ENCODE data around the gene DGUOK.
"Not testable (repeated sequence)": the region's sequence is repeated elsewhere in the genome, so short reads cannot be mapped to it uniquely, and the experiment has no call there.

DGUOK gene

DNA sequence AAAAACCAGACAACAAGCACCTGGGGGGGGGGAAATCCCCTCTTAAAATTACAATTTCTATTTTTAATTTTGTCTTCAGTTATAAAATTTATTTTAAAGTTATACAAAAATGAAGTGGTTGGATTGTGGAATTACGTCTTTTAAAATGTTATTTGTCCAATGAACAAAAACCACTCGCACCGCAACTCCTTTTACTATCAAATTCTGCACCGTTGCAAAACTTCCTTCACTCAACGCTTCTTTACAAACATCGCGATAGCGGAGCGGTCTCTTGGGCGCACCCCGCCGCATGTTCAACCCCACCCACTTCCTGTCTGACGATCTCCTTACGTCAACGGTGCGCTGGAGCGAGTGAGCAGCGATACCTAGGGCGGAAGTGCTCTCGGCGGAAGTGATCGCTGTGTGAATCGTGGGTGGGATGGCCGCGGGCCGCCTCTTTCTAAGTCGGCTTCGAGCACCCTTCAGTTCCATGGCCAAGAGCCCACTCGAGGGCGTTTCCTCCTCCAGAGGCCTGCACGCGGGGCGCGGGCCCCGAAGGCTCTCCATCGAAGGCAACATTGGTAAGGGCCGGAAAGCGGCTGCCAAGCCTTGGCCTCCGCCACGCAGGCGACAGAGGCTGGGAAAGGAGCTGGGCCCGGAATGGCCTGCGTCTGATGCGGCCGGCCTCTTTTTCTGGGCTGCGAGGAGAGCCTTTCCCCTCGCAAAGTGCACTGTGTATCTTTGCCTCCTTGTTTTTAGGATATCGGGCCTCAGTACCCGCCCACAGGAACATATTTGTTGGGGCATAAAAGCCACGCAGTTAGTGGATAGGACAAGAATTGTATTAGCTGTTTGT is at the start of gene DGUOK:
DGUOK (plus strand) TSS at position 388 of the 835 bp plus-strand sequence; CDS start at position 419, 31 bp downstream.
- DNase-seq (ENCODE audit: low read depth): peak; percentile 99

DNA sequence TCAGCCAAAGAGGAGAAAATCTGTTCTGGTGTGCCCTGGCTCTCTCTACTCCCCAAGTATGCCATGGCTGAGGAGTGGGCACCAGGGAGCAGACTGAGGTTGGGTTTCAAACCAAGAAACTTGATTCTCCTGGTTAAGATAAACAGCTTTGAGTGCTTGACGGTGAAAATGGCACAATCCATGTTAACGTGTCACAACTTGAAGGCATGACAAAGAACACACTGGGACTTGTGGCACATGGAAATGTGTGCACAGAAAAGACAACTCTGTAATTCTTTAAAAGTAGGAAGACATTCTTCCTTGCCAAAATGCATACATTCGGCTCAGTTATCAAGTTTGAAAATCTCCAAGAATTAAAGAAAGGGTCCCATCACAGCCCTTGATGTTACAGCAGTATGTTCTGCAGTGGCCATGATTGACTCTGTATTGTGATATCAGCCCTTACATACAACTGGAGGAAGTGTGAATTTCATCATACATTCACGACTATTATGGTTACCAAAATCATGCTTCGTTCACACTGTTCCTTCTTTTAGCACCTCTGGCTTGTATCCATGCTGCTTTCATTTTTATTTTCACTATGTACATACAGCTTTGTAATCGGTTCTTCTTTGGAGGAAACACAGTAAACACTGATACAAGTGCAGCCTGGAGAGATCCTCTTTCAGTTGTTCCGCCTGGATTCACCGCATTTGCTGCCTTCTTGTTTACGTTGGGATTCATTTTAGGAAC is 49.4 kb upstream of the DGUOK start:
- no peak for DNase-seq (ENCODE audit: low read depth)

DNA sequence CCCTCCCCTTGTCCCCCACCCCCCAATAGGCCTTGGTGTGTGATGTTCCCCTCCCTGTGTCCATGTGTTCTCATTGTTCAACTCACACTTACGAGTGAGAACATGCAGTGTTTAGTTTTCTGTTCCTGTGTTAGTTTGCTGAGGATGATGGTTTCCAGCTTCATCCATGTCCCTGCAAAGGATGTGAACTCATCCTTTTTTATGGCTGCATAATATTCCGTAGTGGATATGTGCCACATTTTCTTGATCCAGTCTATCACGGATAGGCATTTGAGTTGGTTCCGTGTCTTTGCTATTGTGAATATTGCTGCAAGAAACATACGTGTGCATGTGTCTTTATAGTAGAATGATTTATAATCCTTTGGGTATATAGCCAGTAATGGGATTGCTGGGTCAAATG is 48.7 kb upstream of the DGUOK start:
- DNase-seq (ENCODE audit: low read depth): not testable (repeated sequence)

DNA sequence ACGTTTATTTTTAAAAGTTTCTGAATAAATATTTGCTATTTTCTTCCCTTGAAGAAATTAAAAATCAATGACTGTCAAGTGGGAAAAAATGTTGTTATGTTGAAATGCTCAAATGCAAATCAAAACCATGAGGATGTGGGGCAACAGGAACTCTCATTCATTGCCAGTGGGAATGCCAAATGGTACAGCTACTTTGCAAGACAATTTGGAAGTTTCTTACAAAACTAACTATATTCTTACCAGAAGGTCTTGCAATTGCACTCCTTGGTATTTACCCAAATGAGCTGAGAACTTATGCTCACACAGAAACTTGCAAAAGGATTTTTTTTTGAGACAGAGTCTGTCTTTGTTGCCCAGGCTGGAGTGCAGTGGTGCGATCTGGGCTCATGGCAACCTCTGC is 41.3 kb upstream of the DGUOK start:
- DNase-seq (ENCODE audit: low read depth): no peak

DNA sequence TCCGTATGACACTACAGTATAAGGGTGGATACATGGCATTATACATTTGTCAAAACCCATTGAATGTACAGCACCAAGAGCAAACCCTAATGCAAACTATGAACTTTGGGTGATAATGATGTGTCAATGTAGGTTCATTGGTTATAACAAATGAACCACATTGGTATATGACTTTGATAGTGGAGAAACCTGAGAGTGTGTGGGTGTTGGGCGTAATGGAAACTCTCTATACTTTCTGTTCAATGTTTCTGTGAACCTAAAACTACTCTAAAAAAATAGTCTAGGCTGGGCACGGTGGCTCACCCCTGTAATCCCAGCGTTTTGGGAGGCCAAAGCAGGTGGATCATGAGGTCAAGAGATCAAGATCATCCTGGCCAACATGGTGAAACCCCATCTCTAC is 40.3 kb upstream of the DGUOK start:
- DNase-seq (ENCODE audit: low read depth): no peak

DNA sequence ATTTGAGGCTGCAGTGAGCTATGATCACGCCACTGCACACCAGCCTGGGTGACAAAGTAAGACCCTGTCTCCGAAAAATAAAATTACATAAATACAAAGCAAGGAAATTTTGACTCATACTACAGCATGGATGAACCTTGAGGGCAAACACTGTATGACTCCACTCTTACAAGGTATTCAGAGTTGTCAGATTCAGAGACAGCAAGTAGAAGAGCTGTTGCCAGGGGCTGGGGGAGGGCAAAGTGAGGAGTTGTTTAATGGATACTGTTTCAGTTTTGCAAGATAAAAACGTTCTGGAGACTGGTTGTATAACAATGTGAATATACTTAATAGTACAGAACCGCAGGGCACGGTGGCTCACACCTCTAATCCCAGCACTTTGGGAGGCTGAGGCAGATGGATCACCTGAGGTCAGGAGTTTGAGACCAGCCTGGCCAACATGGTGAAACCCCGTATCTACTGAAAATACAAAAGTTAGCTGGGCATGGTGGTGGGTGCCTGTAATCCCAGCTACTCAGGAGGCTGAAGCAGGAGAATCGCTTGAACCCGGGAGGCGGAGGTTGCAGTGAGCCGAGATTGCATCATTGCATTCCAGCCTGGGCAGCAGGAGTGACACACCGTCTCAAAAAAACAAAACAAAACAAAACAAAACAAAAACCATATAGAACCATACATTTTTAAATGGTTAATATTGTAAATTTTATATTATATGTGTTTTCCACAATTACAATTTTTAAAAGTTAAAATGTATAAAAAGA is 38.9 kb upstream of the DGUOK start:
- DNase-seq (ENCODE audit: low read depth): peak; percentile 12

DNA sequence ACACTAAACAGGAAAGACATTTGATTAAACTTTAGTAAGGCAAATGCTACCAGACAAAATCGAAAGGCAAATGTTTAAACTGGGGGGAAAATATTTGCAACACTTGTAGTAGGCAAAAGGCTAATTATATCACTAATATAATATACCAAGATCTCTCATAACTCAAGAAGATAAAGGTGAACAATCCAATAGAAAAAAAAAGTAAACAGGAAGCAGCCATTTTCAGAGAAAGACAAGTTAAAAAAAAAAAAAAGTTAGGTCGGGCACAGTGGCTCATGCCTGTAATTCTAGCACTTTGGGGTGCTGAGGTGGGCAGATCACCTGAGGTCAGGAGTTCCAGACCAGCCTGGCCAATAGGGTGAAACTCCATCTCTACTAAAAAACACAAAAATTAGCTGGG is 38.3 kb upstream of the DGUOK start:
- no peak for DNase-seq (ENCODE audit: low read depth)

DNA sequence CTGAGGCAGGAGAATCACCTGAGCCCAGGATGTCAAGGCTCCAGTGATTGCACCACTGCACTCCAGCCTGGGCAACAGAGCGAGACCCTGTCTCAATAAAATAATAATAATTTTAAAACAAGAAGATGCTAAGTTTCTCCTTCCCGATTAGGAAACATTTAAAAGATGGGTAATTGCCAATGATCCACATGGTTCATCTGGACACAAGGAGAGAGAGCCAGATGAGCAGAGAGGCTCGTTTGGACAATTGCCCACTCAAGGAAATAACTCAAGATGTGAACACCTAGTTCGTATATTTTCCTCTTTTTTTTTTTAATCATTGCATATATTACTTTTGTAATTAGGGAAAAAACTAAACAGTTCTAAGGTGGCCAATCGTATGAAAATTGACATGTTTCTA is 37.5 kb upstream of the DGUOK start:
- no peak for DNase-seq (ENCODE audit: low read depth)

DNA sequence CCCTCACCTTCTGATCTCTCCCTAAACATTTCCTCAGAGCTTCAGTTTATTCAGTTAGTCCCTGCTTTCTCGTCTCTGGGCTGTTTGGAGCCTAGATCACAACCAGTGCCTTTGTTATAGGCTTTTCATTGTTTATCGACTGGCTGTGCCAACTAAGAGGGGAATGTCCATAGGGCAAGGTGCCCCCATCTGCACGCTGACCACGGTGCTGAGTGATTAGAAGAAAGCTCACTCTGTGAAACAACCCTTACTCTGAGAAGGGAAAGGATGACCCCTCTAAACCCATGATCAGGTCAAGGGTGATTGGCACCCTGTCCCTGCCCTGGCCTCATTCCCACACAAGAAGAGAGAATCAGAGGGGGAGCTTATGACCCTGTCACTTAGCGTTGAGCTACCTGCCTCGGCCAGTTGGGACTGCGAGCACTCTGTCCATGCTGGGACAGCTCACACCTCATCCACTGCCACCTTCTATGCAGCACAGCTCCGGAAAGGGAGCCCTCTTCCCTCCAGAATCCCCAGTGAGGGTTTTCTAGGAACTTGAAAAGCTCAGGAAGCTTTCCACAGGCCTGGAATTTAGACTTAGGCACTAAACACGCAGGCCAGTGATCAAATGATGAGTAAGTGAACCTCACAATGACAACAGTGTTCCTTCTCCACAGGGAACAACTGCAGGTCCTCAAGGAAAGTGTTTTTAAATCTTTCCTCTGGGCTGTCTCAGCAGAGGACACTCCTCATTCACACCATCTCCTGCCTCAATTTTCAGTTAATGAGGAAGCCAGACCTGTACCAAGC is 36.2 kb upstream of the DGUOK start:
- no peak for DNase-seq (ENCODE audit: low read depth)

DNA sequence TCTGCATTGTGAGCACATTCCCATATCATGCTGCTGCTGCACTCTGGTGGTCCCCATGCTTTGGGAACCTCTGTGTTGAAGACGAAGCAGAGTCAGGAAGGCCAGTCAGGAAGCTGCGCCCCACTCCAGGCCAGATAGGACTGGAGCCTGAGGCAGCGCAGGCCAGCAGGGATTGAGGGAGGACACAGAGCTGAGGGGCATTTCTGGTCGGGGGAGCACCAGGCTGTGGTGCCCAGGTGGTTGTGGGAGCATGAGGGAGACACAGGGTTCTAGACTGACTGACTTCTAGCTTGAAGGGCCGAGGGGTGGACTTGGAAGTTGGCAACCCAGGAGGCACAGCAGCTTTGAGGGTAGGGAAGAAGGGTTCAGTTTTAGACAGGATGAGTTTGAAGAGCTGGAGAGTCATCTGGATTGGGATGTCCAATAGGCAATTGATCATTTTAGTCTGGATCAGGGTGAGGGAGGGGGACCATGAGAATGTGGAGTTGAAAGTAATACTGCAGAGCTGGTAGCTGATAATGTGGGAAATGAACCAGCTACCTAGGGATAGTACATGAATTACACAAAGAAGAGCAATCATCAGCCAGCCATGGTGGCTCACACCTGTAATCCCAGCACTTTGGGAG is 35.3 kb upstream of the DGUOK start:
- no peak for DNase-seq (ENCODE audit: low read depth)

DNA sequence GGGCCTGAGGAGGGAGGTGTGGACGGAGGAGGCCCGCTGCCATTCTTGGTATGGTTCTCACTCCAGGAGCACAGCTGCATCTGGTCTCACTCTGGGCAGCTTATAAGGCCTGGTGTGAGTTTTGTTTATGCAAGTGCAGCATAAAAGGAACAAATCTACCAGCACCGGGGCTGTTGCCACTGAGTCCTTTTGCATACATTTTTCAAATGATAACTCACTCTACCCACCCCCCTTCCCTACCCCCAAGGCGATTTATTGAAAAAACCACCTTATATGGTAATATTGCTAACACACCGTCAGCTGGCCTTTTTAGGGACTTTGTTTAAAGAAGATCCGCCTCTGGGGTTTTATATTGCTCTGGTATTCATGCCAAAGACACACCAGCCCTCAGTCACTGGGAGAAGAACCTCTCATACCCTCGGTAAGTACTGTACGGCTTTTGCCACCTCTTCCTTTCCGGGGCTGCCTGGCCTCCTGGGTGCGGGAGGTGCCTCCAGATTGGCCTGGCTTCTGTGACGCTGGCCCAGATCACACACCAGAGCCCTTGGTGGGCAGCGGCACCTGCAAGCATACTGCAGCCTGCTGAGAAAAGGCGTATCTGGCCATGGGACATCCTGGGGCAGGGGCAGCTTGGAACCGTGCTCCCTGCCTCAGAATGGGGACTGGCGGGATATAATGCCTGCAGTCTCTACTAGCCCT is 33.9 kb upstream of the DGUOK start, which contains the start of gene ACTG2:
ACTG2 (plus strand) TSS at position 378 of the 699 bp plus-strand sequence. CDS start 8,304 bp downstream, outside the sequence.
- no peak for DNase-seq (ENCODE audit: low read depth)

DNA sequence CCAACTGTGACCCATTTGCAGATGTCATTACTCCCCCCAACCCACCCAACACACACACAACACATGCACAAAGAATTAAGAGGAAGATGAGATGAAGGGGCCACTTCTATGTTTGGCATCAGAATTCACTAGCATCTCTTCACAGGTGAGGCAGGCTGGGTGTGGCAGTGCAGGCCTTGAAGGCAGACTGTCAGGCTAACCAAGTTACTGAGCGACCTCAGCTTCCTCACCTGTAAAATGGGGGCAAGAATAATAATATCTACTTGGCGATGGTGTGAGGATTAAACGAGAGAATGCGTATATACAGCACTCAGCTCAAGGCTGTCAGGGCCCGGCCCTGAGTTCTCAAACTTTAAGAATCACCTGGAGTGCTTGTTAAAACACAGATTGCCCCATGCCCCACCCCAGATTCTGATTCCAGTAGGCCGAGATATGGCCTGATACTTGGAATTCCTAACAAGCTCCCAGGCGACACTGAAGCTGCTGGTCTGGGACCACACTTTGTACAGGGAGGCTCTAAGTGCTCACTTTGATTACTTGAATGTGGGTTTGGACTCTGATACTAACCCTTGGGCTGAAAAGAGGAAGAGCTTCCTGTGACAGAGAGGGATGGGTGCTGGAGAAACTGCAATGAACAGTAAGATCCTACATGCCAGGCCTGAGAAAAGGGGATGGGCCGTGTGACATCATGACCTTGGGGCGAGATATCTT is 32.8 kb upstream of the DGUOK start:
- no peak for DNase-seq (ENCODE audit: low read depth)

DNA sequence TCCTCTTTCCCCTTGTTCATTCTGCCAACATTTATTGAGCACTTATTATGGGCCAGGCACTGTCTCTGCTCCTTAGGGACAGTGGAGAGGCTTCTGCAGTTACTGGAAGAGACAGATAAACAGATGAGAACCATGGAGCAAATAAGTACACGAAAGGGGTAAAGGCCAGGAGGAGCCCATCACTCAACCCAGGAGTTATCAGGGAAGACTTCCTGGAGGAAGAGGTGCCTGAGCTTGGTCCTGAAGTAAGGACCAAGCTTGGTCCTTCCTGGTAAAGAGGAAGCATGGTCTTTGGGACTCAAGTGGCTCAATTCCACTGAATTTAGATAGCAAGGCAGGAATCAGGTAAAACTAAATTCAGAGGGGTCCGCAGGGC is 32.2 kb upstream of the DGUOK start:
- DNase-seq (ENCODE audit: low read depth): no peak

DNA sequence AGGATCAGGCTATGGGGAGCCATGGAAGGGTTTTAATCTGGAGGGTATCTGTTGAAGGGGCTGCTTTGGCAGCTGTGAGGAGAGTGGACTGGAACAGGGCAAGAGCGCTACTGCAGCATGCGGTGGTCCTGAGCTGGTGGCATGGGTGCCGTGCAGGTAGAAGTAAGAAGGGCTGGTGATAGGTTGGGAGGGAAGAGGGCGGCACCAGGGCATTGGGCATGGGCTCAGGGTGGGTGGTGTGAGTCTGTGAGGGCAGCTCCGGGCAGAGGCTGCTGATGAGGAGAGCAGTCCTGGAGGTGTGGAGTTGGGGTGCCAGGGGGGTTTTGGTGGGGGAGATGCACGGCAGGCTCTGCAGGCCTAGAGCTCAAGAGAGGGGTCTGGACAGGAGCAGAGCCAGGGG is 31.8 kb upstream of the DGUOK start:
- no peak for DNase-seq (ENCODE audit: low read depth)

DNA sequence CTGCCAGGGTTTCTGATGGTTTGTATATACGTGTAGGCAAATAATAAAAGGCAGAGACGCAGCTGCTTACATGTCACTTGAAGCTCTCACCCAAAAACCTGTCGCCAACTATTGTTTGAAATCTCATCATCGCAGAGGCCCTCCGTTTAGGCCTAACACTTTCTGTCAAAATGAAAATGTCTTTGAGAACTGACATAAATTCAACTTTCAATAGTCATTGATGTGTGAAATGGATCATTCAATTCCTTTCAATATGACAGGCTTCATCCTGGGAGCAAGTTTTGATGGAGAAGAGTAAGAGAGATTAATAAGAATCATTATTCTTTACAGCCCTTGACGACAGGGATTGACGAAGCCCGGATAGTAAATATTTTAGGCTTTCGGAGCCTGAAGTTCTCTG is 31.2 kb upstream of the DGUOK start:
- no peak for DNase-seq (ENCODE audit: low read depth)

DNA sequence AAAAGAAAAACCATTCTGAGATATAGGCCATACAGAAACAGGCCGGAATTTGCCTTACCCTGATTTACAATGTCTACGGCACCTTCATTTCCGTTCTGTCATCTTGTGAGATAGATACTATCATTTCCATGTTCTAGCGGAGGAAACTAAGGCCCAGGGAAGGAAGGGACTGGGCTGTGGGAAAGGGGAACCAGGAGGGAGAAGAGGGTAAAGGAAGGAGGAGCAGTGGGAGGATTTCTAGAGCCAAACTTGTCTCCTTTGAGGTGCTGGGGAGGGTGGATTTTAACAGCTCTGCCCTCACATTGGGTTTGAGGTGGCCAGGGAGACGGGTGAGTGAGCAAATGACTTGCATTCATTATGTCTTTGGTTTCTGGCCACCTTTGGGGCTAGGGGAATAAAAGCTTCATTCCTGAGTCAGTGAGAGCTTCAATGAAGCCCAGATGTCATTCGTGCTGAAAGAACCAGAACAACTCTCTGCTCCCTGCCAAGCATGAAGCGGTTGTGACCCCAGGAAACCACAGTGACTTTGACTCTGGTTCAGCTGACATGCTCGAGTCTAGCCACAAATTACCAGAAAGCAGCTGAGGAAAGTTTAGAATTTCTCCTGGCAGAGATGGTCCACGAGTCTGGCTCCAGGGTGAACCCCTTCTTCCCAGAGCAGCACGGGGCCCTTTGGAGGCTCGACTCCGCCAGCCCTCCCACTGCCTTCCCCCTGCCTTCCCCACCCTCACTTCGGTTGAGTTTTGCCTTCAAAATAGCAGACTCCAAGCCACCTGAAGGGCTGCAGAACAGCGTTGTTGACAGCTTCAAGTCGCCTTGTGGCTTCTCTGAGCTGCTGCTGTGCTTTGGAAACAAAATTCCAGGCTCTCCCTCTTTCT is 30.1 kb upstream of the DGUOK start:
- no peak for DNase-seq (ENCODE audit: low read depth)

DNA sequence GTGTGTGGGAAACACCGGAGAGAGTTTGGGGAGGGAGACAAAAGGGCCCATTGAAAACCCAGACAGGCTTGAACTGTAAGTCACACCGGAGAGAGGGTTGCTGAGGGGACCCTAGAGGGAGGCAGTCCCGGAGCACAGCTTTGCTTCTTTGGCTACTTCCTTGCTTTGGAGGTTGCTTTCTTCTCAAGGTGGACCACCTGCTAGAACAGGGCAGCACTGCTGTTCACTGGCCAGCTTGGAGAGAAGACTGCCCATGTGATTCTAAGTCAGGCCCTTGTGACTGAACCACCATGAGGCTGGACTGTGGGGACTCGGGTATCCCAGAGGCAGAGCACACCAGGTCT is 29.5 kb upstream of the DGUOK start:
- no peak for DNase-seq (ENCODE audit: low read depth)

DNA sequence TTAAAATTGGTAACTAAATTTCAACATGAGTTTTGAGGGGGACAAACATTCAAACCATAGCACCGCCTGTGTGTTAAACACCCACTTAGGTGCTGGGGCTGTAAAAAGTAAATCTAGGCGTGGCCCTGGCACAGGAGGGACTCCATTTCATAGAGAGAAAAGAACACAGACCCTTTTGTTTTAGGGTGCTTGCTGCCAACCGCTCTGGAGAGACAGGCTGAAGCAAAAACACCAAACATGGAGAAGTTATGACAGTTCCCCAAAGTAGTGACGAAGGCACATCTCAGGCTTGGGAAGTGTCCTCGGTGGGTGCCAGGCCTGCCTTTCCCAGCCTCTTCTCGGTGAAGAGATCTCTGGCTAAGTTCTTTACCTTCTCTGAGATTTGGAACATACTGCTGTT is 28.7 kb upstream of the DGUOK start:
- no peak for DNase-seq (ENCODE audit: low read depth)

DNA sequence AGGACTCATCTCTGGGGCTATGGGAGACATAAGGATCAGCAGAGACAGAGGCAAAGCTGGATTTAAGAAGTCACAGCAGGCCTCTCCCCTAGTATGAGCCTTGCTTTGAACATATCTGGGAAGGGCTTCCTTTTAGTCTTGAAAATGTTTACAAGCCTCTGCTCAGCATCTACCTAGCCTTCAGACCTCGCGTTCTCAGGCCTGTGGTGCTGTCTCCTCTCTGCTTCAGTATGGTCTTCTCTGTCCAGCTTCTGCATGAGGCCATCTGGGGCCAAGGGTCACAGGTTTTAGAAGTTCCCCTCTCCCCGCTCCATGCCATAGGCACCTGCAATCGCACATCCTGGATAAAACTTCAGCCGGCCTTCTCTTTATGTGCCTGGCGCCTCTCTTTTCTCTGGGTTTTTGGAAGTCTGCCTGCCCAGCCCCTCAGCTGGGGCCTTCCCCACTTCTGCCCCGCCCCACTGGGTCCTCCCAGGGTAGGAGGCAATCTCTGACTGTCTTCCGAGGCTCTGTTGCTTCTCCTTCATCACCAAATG is 26.8 kb upstream of the DGUOK start:
- no peak for DNase-seq (ENCODE audit: low read depth)

Measured in amniotic epithelial cell (primary cell).